ENCODE data around the gene DCTN2. TPM values are rescaled to one million over a fixed set of nuclear protein-coding genes. Genes with fewer than 3 reads are reported as not detected.

Gene DCTN2
- total RNA-seq, 8 experiments from 2014 or later, result 104 to 184 (median 161) TPM

- H3K27ac ChIP-seq, result peak overlapping the region; percentile 15 to 71
- peaks cover 39 to 40% of the 10 kb centered on the region in 2 donors for H3K4me1 ChIP-seq (replicated peaks in 1 of 2)
- in situ Hi-C loops (cut with MboI; ENCODE audit: low pct_unique_long_range_greater_than_20kb in 2 of 9, low sequenced_read_pairs in 9 of 9, unreplicated experiment in 9 of 9), result no loop called here
- WGBS, 10 experiments, result 26 to 100% (median 50%) methylated on average over 1 to 5 of the region's 6 CpGs; no CpG with 5 or more reads in 1 of the 10 experiments
- ATAC-seq (replicated peaks in 6 of 8), result peak in 7 of 8 experiments; percentile 7 to 31 (median 21)
- H3K4me3 ChIP-seq, result peak overlapping the region; percentile 60 to 73 (median 67)
These were observed 5.9 kb upstream of the DCTN2 start for GRCh38 chr12:57552835-57553313.

GRCh38 chr12:57552306-57552651 lies 5.3 kb upstream of the DCTN2 start:
- in situ Hi-C loops (cut with MboI; ENCODE audit: low pct_unique_long_range_greater_than_20kb in 2 of 9, low sequenced_read_pairs in 9 of 9, unreplicated experiment in 9 of 9), result no loop called here
- H3K4me3 ChIP-seq, result peak overlapping the region; percentile 60 to 73 (median 67)
- 33 to 100% (median 52%) methylated on average over 1 to 2 of the region's 2 CpGs; no CpG with 5 or more reads in 4 of the 10 experiments for WGBS, 10 experiments
- H3K27ac ChIP-seq, result peak overlapping the region; percentile 9 to 71
- peaks cover 39 to 40% of the 10 kb centered on the region in 2 donors for H3K4me1 ChIP-seq (replicated peaks in 1 of 2)
- ATAC-seq (replicated peaks in 6 of 8), result no peak

DNA sequence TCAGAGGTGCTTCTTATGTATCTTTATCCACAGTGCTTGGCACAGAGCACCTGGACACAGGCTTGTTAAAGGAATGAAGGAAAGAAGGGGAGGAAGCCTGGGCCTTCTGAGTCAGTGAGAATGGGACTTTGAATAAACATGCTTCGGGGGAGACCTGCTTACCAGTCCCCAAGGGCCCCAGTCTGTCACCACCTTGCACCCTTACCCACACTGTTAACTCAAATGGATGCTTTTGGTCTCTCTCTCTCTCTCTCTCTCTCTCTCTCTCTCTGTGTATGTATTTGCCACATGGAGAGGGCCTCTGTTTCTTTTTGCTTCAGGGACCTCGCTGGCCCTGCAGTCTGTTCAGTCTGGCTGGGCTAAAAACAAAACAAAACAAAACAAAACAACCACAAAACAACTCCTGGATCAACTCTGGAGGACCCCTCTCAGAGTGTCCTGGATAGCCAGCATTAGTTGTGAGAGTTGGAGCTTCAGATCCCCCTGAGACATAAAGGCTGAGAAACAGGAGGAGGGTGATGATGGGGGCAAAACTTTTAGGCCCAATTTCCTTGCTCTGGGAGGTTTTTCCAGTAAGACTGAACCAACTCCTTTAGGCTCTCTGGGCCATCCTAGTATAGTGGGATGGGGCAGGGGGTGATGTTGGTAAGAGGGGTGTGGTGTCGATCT lies 4.8 kb upstream of the DCTN2 start:
- WGBS, 10 experiments, result 20 to 100% (median 80%) methylated on average over 1 to 3 of the region's 3 CpGs; no CpG with 5 or more reads in 5 of the 10 experiments
- in situ Hi-C loops (cut with MboI; ENCODE audit: low pct_unique_long_range_greater_than_20kb in 2 of 9, low sequenced_read_pairs in 9 of 9, unreplicated experiment in 9 of 9), result no loop called here
- Histone ChIP-seq H3K4me1 (replicated peaks in 1 of 2) (peaks cover 37 to 38% of the 10 kb centered on the region in 2 donors), H3K27ac (no peak overlapping the region), H3K4me3 (peak overlapping the region; percentile 60 to 73 (median 67))
- no peak for ATAC-seq (replicated peaks in 6 of 8)

- H3K27ac ChIP-seq, result peak overlapping the region; percentile 77 to 90
- peaks cover 35 to 38% of the 10 kb centered on the region in 2 donors for H3K4me1 ChIP-seq (replicated peaks in 1 of 2)
- ATAC-seq (replicated peaks in 6 of 8), result no peak
- in situ Hi-C loops (cut with MboI; ENCODE audit: low pct_unique_long_range_greater_than_20kb in 2 of 9, low sequenced_read_pairs in 9 of 9, unreplicated experiment in 9 of 9), result no loop called here
- WGBS, 10 experiments, result 54 to 100% (median 96%) methylated on average over 1 to 3 of the region's 7 CpGs; no CpG with 5 or more reads in 2 of the 10 experiments
- H3K4me3 ChIP-seq, result peak overlapping the region; percentile 60 to 73 (median 67)
These were observed 3.9 kb upstream of the DCTN2 start for GRCh38 chr12:57550641-57551549.

DNA sequence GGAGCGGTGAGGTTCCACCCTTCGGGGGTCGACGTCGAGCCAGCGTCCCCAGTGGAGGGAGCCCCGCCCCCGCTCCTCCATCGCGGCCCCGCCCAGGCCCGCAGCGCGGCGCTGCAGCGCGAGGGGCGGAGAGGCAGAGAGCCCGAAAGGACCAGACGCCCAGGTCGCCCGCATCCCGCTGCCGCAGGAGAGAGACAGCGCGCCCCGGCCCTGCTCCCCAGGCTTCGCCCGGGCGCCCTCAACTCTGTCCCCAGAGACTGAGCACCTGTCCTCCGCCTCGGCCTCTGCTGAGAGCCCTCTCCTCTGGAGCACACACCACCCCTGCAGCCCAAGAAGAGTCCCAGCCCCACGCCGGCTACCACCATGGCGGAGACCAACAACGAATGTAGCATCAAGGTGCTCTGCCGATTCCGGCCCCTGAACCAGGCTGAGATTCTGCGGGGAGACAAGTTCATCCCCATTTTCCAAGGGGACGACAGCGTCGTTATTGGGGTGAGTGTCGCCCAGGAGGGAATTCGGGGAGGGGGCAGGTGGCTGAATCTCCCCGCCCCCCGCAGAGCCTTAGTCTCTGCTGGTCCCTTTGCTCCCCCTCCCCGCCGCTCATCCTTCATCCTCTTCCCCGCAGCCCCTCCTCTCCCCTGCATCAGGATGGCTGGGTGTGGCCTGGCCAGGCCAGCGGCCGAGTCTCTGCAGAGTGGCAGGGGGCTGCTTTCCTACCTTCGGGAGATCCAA lies 3.1 kb upstream of the DCTN2 start, which contains the start of gene KIF5A:
Gene KIF5A, plus strand, starts transcription at position 136 of the 732 bp plus-strand sequence. Its CDS starts 228 bp downstream, at position 364.
- Histone ChIP-seq H3K4me3 (peak within 1 kb of the TSS; percentile 60 to 73 (median 67)), H3K27ac (peak within 1 kb of the TSS; percentile 77 to 90), H3K4me1 (replicated peaks in 1 of 2) (peaks cover 41 to 43% of the 10 kb centered on the region in 2 donors)
- ATAC-seq (replicated peaks in 6 of 8), result peak; percentile 18 to 71 (median 62)
- 0 to 10% (median 3%) methylated on average over 2 to 12 of the region's 52 CpGs; no CpG with 5 or more reads in 7 of the 10 experiments for WGBS, 10 experiments
- in situ Hi-C loops (cut with MboI; ENCODE audit: low pct_unique_long_range_greater_than_20kb in 2 of 9, low sequenced_read_pairs in 9 of 9, unreplicated experiment in 9 of 9), result no loop called here

- no peak for ATAC-seq (replicated peaks in 6 of 8)
- H3K4me3 ChIP-seq, result peak overlapping the region; percentile 60 to 73 (median 67)
- peak overlapping the region; percentile 77 to 90 for H3K27ac ChIP-seq
- in situ Hi-C loops (cut with MboI; ENCODE audit: low pct_unique_long_range_greater_than_20kb in 2 of 9, low sequenced_read_pairs in 9 of 9, unreplicated experiment in 9 of 9), result no loop called here
- WGBS, 10 experiments, result 40 to 70% (median 59%) methylated on average over 1 to 4 of the region's 13 CpGs; no CpG with 5 or more reads in 3 of the 10 experiments
- peaks cover 39 to 43% of the 10 kb centered on the region in 2 donors for H3K4me1 ChIP-seq (replicated peaks in 1 of 2)
These were observed 2.4 kb upstream of the DCTN2 start for GRCh38 chr12:57549203-57549908.

GRCh38 chr12:57548488-57548887 lies 1.5 kb upstream of the DCTN2 start:
- Histone ChIP-seq H3K4me3 (no peak overlapping the region), H3K27ac (no peak overlapping the region), H3K4me1 (replicated peaks in 1 of 2) (peaks cover 30 to 38% of the 10 kb centered on the region in 2 donors)
- in situ Hi-C loops (cut with MboI; ENCODE audit: low pct_unique_long_range_greater_than_20kb in 2 of 9, low sequenced_read_pairs in 9 of 9, unreplicated experiment in 9 of 9), result no loop called here
- 0 to 46% (median 20%) methylated on average over 1 to 2 of the region's 2 CpGs; no CpG with 5 or more reads in 7 of the 10 experiments for WGBS, 10 experiments
- ATAC-seq (replicated peaks in 6 of 8), result no peak

DNA sequence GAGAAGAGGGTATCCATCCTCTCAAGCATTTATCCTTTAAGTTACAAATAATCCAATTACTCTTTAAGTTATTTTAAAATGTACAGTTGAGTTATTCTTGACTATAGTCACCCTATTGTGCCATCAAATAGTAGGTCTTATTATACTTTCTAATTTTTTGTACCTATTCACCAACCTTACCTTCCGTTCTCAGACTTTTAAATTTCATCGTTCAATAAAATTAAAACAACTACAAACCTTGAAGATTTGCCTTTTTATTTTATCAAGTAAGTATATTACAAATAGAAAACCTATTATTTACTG lies 972 bp upstream of the DCTN2 start:
- Histone ChIP-seq H3K27ac (no peak overlapping the region), H3K4me1 (replicated peaks in 1 of 2) (peaks cover 26 to 32% of the 10 kb centered on the region in 2 donors), H3K4me3 (no peak overlapping the region)
- no peak for ATAC-seq (replicated peaks in 6 of 8)
- WGBS, 10 experiments, result 64 to 97% (median 92%) methylated on average over 2 of the region's 2 CpGs
- in situ Hi-C loops (cut with MboI; ENCODE audit: low pct_unique_long_range_greater_than_20kb in 2 of 9, low sequenced_read_pairs in 9 of 9, unreplicated experiment in 9 of 9), result no loop called here

DNA sequence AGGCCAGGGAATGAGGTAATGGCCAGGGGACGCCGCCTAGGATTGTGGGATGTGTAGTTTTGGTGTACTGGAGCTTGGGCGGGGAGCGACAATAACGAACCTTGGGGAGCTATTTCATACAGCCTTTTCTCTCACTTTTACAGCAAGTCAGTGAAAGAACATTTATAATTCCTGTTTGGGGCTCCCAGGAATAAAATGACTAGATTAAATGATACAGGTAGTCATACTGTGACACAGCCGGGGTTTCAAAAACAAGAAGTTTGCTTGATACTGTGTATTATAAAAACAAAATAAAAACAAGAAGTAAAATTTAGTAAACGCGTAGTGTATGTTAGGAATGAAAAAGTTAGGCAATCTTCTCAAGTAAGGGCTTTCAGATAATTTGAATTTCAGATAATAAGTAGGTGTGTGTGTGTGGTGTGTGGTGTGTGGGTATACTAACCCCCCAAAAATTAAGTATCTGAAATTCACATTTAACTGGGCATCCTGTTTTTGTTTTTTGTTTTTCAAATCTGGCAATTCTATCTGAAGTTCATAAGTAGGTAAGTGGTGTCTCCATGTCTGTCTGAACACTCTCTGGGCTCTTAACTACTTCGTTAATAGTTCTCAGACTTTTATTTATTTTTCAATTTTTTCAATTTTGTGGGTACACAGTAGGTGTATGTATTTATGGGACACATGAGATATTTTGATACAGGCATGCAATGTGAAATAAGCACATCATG lies 458 bp upstream of the DCTN2 start:
- no peak for ATAC-seq (replicated peaks in 6 of 8)
- WGBS, 10 experiments, result 12 to 100% (median 26%) methylated on average over 1 to 9 of the region's 9 CpGs
- Histone ChIP-seq H3K4me1 (replicated peaks in 1 of 2) (peaks cover 22 to 27% of the 10 kb centered on the region in 2 donors), H3K4me3 (peak overlapping the region; percentile 77 to 100 (median 98)), H3K27ac (no peak overlapping the region)
- in situ Hi-C loops (cut with MboI; ENCODE audit: low pct_unique_long_range_greater_than_20kb in 2 of 9, low sequenced_read_pairs in 9 of 9, unreplicated experiment in 9 of 9), result no loop called here

DNA sequence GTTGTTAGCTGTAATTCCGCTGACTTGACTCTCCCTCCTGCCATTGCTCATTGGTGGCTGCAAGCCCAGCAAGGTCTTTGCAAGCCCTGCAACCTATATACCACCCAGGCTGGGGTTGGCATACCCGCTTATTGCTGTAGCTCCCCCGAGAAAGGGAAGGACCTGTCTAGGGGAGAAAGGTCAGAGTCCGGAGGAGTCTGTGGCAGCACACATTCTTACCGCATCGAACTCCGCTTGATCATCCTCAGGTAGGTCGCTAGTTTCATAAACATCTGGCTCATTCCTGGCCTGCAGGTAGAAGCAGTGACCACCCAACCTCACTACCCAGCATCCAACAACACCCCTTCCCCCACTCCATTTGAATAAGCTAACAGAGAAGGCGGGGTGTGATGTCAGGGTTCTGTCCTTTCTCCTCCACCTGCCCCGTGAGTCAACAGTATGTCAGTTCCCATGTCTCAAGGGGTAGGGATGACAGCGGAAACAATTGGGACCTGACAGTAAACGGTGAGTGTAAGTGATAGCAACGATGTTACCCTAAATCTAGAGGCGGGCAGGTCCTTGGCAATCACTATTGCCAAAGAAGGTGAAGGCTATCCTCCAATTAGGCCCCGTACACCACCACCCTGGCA lies 1.1 kb downstream of the DCTN2 start:
- ATAC-seq (replicated peaks in 6 of 8), result peak in 1 of 8 experiments; percentile 3
- Histone ChIP-seq H3K4me1 (replicated peaks in 1 of 2) (peaks cover 20 to 21% of the 10 kb centered on the region in 2 donors), H3K27ac (peak overlapping the region; percentile 88 to 94), H3K4me3 (peak overlapping the region; percentile 77 to 100 (median 98))
- WGBS, 10 experiments, result 0 to 100% (median 67%) methylated on average over 1 to 13 of the region's 15 CpGs; no CpG with 5 or more reads in 2 of the 10 experiments
- in situ Hi-C loops (cut with MboI; ENCODE audit: low pct_unique_long_range_greater_than_20kb in 2 of 9, low sequenced_read_pairs in 9 of 9, unreplicated experiment in 9 of 9), result no loop called here

GRCh38 chr12:57543581-57543980 lies 3.4 kb downstream of the DCTN2 start:
- ATAC-seq (replicated peaks in 6 of 8), result no peak
- in situ Hi-C loops (cut with MboI; ENCODE audit: low pct_unique_long_range_greater_than_20kb in 2 of 9, low sequenced_read_pairs in 9 of 9, unreplicated experiment in 9 of 9), result no loop called here
- 67 to 100% (median 83%) methylated on average over 1 to 2 of the region's 2 CpGs; no CpG with 5 or more reads in 3 of the 10 experiments for WGBS, 10 experiments

More at GRCh38 chr12:57543581-57543980, 3.4 kb downstream of the DCTN2 start:
- H3K27ac ChIP-seq, result no peak overlapping the region
- peaks cover 29 to 34% of the 10 kb centered on the region in 2 donors for H3K4me1 ChIP-seq (replicated peaks in 1 of 2)
- no peak overlapping the region for H3K4me3 ChIP-seq
